Kidney (tissue), 14 donors: ENCODE results near the gene RXFP3. TPM values are rescaled to one million over a fixed set of nuclear protein-coding genes. Genes with fewer than 3 reads are reported as not detected.

ENCODE experiments used
- DNase-seq, 5 donors: peaks; one replicate each; pipeline ENCODE4 v3.0.0-alpha.2; 2013 to 2020
- FAIRE-seq: peaks from 2 replicates; lab custom pipeline; 2012; peaks lifted over from hg19 to GRCh38; lab: Jason Lieb, UNC
- H3K27ac ChIP-seq, 2 donors: one replicate each; pipeline ENCODE4 v1.7.0; 2013; ENCODE audit warnings: low read depth in 2 of 2, low read length in 2 of 2, inconsistent platforms in 1 of 2
- H3K27me3 ChIP-seq: one replicate; pipeline ENCODE4 v1.7.1; 2013; ENCODE audit warnings: low read length, inconsistent platforms; ENCODE audit not compliant: control insufficient read depth, insufficient read depth
- H3K36me3 ChIP-seq, 3 donors: one replicate each; pipeline versions ENCODE4 v1.7.0 to v1.7.1; 2013; ENCODE audit warnings: low read length in 3 of 3, control low read depth in 1 of 3, inconsistent platforms in 1 of 3; ENCODE audit not compliant: insufficient read depth in 3 of 3, control insufficient read depth in 2 of 3
- H3K4me1 ChIP-seq, 3 donors: one replicate each; pipeline versions ENCODE4 v1.7.0 to v1.7.1; 2013; ENCODE audit warnings: low read length in 3 of 3, inconsistent platforms in 1 of 3, low read depth in 1 of 3; ENCODE audit not compliant: control insufficient read depth in 2 of 3, insufficient read depth in 2 of 3
- H3K4me3 ChIP-seq, 3 donors: one replicate each; pipeline versions ENCODE4 v1.7.0 to v1.8.1; 2013; ENCODE audit warnings: low read length in 3 of 3, control low read depth in 1 of 3, inconsistent platforms in 1 of 3
- H3K9ac ChIP-seq, 3 donors: one replicate each; pipeline versions ENCODE4 v1.7.0 to v1.7.1; 2013; ENCODE audit warnings: low read length in 3 of 3, control low read depth in 1 of 3, inconsistent platforms in 1 of 3
- H3K9me3 ChIP-seq, 3 donors: one replicate each; pipeline versions ENCODE4 v1.7.0 to v1.7.1; 2013; ENCODE audit warnings: low read length in 3 of 3, control low read depth in 1 of 3, inconsistent platforms in 1 of 3; ENCODE audit not compliant: control insufficient read depth in 2 of 3, insufficient read depth in 1 of 3
- CTCF ChIP-seq: IDR thresholded peaks from 3 replicates; pipeline ENCODE4 v1.5.1; 2012; ENCODE audit warnings: mild to moderate bottlenecking, moderate library complexity, borderline replicate concordance; ENCODE audit not compliant: insufficient read depth; ENCODE audit errors: extremely low read depth
- intact Hi-C: fragments of 100-400 bp; cut with DNase I; formaldehyde crosslinking; loops from one replicate; pipeline ENCODE4 v1.11.1; 2022
- polyA plus RNA-seq: library from polyadenylated mRNA; stranded (reverse); fragments of 350-450 nt; fragmentation: Illumina TruSeq; extraction: RNeasy Lipid Tissue Mini Kit (QIAGEN cat#74804); gene quantifications from one replicate; pipeline ENCODE4 v1.2.3, GENCODE V29; 2014; ENCODE audit warnings: low read depth, low replicate concordance; ENCODE audit not compliant: insufficient read depth
- total RNA-seq: library from RNA; stranded (reverse); fragmentation: NEBNext Ultra II Directional; extraction: Animal tissue kit (Norgen Biotek cat#: 25700); gene quantifications from one replicate; pipeline ENCODE4 v1.2.1, GENCODE V29; 2021
- donor health status: control.
- donor health status: control.
- donor health status: control.
- donor health status: control.
- donor health status: control.
- donor health status: DM: yes; HTN: yes; CAD: no.
- donor health status: Normal renal cell carcinoma (clear cell type).

The RXFP3 gene
- total and polyA plus RNA-seq, 2 donors from 2014 or later: not detected

GRCh38 chr5:33938881-33939280, 2.7 kb downstream of the RXFP3 start:
- intact Hi-C loops: no loop called here
- H3K27me3 ChIP-seq: peaks cover 27% of the 10 kb centered on the region
- H3K4me1 ChIP-seq: peaks cover 0 to 13% (median 10%) of the 10 kb centered on the region in 3 donors
- no peak for TF ChIP-seq CTCF
- H3K9ac ChIP-seq: no peak overlapping the region
- H3K4me3 ChIP-seq: no peak overlapping the region
- no peak overlapping the region for H3K27ac ChIP-seq
- no peaks in the 10 kb centered on the region for H3K9me3 ChIP-seq
- FAIRE-seq: no peak
- no peak for DNase-seq
- H3K36me3 ChIP-seq: no peaks in the 10 kb centered on the region

GRCh38 chr5:33939556-33940262, 3.5 kb downstream of the RXFP3 start:
- Histone ChIP-seq H3K4me3 (no peak overlapping the region), H3K4me1 (peaks cover 0 to 13% (median 10%) of the 10 kb centered on the region in 3 donors), H3K9ac (no peak overlapping the region), H3K9me3 (no peaks in the 10 kb centered on the region), H3K27me3 (peaks cover 27% of the 10 kb centered on the region), H3K27ac (no peak overlapping the region), H3K36me3 (no peaks in the 10 kb centered on the region)
- intact Hi-C loops: no loop called here
- DNase-seq (no peak), FAIRE-seq (no peak)
- TF ChIP-seq CTCF: no peak

GRCh38 chr5:33941090-33941489, 4.9 kb downstream of the RXFP3 start:
- intact Hi-C loops: no loop called here
- Histone ChIP-seq H3K27ac (no peak overlapping the region), H3K4me3 (no peak overlapping the region), H3K9ac (no peak overlapping the region), H3K36me3 (no peaks in the 10 kb centered on the region), H3K4me1 (peaks cover 0 to 13% (median 10%) of the 10 kb centered on the region in 3 donors), H3K27me3 (peaks cover 27% of the 10 kb centered on the region), H3K9me3 (no peaks in the 10 kb centered on the region)
- TF ChIP-seq CTCF: no peak
- FAIRE-seq (no peak), DNase-seq (no peak)
